ENCODE data around the gene DYTN.

DYTN gene

DNA sequence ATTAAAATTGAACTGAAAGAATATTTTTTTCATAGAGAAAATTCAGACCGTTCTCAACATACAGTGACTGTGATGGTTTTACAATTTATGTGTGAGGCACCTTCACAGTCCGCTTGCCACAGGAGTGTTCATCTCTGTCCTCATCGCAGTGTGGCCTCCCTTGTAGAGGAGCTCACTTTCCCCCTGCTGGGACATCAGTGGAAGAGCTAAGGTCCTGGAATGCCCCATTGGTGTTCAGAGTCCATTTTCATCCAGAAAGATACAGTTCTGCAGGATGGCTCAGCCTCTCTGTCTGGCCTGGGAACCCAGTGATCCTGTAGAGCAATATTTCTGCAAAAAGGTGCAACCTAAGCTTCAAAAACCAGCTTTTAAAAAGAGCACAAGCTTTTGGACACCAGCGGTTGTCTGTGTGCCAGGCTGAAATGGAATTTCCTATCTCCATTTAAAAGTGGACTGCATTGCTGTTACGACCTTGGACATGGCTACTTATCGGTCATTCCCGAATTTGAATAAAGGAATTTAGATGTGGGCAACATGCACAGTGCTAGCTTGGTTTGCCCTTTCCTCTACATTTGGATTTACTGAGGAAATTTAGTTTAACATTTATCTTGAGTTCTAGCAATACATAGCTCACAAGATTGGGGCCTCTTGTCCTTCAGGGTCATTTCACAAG lies 102.6 kb downstream of the DYTN start:
- DNase-seq = no peak
- Mint-ChIP-seq H3K27me3 (no peaks in the 10 kb centered on the region), H3K4me3 (no peak overlapping the region), H3K9me3 (no peaks in the 10 kb centered on the region), H3K27ac (no peak overlapping the region), H3K36me3 (no peaks in the 10 kb centered on the region), H3K4me1 (no peaks in the 10 kb centered on the region)
- CTCF ChIA-PET = no interaction called here

DNA sequence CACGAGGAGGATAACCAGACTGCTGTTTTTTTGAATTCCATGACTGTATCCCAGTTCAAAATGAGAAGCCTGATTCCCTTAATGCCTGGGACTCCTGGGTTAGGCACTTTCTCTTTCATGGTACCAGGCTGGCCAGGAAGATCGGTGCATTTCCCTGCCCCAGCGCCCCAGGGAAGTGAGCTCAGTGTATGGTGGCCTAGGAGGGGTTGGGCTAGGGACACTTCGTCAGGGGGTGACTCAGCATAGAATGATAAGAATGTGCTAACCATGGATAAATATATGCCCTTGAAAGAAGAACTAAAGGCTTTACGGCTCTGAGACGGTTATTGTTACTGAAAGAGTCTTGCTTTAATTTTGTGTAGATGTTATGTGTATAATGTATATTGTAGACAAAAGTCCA lies 103.4 kb downstream of the DYTN start:
- DNase-seq = no peak
- CTCF ChIA-PET = no interaction called here
- H3K4me3 Mint-ChIP-seq = no peak overlapping the region
- no peaks in the 10 kb centered on the region for H3K9me3 Mint-ChIP-seq
- H3K27ac Mint-ChIP-seq = no peak overlapping the region
- no peaks in the 10 kb centered on the region for H3K36me3 Mint-ChIP-seq
- H3K27me3 Mint-ChIP-seq = no peaks in the 10 kb centered on the region
- peaks cover 3% of the 10 kb centered on the region for H3K4me1 Mint-ChIP-seq

DNA sequence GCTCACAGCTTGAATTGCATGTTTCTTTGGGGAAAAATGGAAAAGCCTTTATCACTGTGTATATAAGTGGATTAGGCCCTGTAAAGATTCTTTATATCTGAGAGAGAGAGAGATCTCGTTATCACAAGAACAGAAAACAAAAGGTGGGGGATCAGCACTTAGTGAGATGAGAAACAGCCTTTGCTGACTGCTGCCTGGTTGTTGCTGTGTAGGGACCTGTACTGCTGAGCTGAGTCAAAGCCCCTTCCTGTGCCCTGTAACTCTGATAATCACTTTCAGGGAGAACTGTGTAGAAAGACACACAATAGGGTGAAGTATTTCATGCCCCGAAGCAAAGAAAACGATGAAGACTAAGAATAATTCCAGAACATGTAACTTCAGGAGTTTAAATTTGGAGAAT lies 106.5 kb downstream of the DYTN start:
- DNase-seq = no peak
- CTCF ChIA-PET = no interaction called here
- no peak overlapping the region for H3K27ac Mint-ChIP-seq
- no peak overlapping the region for H3K4me3 Mint-ChIP-seq
- peaks cover 8% of the 10 kb centered on the region for H3K4me1 Mint-ChIP-seq
- H3K36me3 Mint-ChIP-seq = no peaks in the 10 kb centered on the region
- no peaks in the 10 kb centered on the region for H3K9me3 Mint-ChIP-seq
- no peaks in the 10 kb centered on the region for H3K27me3 Mint-ChIP-seq

DNA sequence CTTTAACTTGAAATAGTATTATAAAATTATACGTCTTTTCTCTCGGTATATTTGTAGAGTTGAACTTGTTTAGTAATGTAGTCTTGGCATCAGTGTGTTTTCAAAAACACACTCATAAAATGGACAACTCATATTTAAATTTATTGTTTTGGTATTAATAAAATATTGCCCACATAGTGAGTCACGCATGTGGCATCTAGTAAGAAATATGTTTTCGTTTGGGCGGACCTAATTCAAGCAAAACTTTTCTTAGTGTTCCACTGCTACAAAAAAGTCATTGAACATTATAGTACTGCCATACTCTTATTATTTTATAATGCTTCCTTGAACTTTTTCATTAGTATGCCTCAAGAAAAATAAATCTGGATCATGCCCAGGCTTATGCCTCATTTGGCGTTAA lies 107.0 kb downstream of the DYTN start:
- H3K27me3 Mint-ChIP-seq = no peaks in the 10 kb centered on the region
- DNase-seq = no peak
- peaks cover 8% of the 10 kb centered on the region for H3K4me1 Mint-ChIP-seq
- no peak overlapping the region for H3K4me3 Mint-ChIP-seq
- no peak overlapping the region for H3K27ac Mint-ChIP-seq
- no peaks in the 10 kb centered on the region for H3K9me3 Mint-ChIP-seq
- CTCF ChIA-PET = no interaction called here
- H3K36me3 Mint-ChIP-seq = no peaks in the 10 kb centered on the region

DNA sequence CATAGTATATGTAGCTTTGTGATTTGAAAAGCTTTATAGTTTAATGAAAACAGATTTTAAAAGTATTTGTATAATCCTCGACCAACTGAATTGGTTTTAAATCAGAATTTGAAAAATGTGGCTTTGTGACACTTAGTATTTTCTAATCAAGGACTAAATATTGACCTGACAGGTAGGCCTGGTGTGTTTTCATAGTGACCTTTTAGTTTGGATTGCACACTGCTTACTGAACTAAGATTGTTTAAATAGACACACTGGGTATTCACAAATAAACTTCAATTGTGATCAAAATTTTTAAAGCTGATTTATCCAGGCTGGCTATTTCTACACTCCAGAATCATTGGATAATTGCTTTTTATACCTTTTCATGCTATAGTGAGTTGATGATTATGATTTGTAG lies 107.7 kb downstream of the DYTN start:
- no peak overlapping the region for H3K27ac Mint-ChIP-seq
- no peak overlapping the region for H3K4me3 Mint-ChIP-seq
- no peaks in the 10 kb centered on the region for H3K27me3 Mint-ChIP-seq
- no peaks in the 10 kb centered on the region for H3K36me3 Mint-ChIP-seq
- DNase-seq = no peak
- no peaks in the 10 kb centered on the region for H3K9me3 Mint-ChIP-seq
- peaks cover 8% of the 10 kb centered on the region for H3K4me1 Mint-ChIP-seq
- CTCF ChIA-PET = no interaction called here

DNA sequence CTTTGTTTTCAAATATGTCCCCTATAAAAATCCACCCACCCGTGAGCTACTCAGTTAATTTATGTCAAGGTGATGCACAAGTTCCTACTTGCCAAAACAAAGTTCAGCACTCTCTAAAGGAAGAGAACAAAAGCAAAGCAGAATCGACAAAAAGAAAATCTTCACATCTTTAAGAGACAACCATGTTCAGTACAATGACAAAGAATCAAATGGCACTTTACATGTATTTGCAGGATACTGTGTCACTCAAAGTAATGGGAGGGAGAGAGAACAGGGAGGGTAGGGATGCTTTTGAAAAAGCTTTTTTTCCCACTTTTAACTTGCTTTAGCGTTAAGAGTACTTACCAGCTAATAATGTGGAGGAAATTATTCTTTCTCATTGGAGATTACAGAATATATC lies 115.0 kb downstream of the DYTN start:
- CTCF ChIA-PET = no interaction called here
- no peaks in the 10 kb centered on the region for H3K4me1 Mint-ChIP-seq
- H3K9me3 Mint-ChIP-seq = no peaks in the 10 kb centered on the region
- H3K4me3 Mint-ChIP-seq = no peak overlapping the region
- H3K27me3 Mint-ChIP-seq = no peaks in the 10 kb centered on the region
- no peak overlapping the region for H3K27ac Mint-ChIP-seq
- DNase-seq = no peak
- H3K36me3 Mint-ChIP-seq = no peaks in the 10 kb centered on the region

Measured in activated naive CD4-positive, alpha-beta T cell treated with anti-CD3 and anti-CD28 coated beads, Interleukin-2, amount 10 ng/mL, durations not matched to agents 7 days and 5 days (primary cell).